Measurements from ENCODE around the gene UBAP1L.
"Not testable (repeated sequence)": the region's sequence is repeated elsewhere in the genome, so short reads cannot be mapped to it uniquely, and the experiment has no call there.

UBAP1L gene

DNA sequence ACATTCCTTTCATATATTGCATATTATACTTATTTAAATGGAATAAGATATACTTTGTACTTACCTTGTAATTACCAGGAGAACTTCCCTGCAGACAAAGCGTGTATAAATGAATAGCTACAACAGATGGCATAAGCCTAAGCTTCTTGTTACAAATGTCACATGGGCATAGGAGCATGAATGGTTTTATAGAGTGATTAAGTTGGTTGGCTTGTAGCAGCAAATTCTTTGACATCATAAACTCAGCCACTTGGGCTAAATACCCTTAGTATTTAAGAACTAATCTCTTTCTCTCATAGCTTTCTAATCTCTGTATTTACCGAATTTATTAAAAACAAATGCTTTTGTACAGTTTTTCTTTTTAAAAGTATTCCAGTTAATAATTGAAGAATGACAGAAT, at the start of gene UBAP1L:
UBAP1L (minus strand) TSS at position 115 of the 400 bp plus-strand sequence. CDS start 8,985 bp downstream, outside the sequence.
- DNase-seq (ENCODE audit: low read depth, low spot score): no peak

DNA sequence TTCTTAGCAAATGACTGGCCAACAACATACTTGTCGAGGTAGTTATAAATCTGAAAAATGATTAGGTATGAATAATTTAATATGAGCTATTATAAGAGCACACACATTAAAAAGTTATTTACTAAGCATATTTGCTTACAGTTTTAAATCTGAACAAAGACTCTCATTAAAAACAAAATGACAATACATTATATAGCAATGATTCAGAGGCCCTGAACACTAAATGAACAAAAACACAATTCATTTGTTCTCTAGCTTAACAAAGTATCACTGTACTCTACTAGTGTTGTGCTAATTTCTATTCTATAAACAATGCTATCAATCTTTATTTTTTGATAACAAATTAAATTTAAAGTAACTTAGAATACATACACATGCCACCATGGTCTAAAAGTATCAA, 49.1 kb upstream of the UBAP1L start:
- DNase-seq (ENCODE audit: low read depth, low spot score): no peak

DNA sequence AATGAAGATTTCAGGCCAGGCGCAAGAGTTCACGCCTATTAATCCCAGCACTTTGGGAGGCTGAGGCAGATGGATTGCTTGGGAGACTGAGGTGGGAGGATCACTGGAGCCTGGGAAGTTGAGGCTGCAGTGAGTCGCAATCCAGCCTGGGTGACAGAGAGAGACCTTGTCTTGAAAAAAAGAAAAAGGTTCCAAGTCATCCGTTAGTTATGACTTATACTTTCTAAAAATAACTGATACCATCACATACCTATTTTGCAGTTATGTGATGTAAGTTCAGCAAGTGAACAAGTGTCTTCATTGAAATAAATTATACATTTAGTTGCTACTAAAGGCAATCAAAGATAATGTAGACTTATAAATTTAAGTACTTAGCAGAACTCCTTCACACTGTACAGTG, 48.0 kb upstream of the UBAP1L start:
- no peak for DNase-seq (ENCODE audit: low read depth, low spot score)

DNA sequence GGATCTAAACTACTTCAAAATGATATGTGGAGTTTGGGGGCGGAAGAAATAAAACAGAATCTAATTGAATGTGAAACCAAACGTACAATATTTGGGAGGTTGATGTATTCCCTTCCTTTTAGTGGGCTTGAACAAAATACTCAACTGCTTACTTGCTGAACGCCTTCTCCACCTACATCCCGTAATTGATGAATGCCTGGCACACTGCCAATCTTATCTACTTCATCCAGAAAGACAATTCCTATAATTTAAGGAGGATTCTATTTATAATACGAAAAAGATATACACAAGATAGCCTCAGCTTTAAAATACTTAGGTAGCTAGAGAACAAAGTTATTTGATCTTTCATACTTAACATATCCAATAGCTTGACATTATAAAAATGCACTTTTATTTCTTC, 41.7 kb upstream of the UBAP1L start:
- DNase-seq (ENCODE audit: low read depth, low spot score): no peak

DNA sequence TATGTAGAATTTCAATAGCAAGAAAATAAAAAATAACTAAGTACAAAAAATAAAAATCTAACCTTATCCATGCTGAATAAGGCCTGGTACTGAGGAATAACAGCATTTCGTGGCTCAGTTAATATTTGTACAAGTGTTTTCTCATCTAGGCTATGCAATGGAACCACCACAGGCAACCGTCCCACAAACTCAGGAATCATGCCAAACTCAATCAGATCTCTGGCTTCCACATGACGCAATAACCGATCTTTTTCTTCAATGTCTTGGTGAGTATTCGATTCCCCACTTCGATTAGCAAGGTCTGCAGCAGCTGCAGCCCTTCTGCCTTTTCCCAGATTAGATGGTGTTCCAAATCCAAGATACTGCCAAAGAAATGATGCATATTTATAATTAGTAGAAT, 39.7 kb upstream of the UBAP1L start:
- DNase-seq (ENCODE audit: low read depth, low spot score): no peak

DNA sequence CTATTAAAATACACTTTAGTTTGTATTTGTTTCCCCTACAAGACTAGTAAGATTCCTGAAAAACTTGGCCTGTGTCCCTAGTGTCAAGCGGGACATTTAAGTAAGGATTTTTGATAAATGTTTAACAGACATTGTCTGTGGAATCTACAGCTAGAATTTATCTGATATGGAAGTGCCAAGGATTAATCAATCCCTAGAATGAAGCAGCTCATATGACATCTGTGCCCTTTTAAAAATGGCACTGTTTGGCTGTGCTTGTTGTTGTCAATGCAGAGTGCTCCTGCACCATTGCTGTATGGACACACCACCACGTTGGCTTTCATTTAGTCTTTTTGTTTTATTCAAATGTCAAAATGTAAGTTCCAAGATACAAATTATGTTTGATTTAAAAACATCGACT, 32.9 kb upstream of the UBAP1L start:
- no peak for DNase-seq (ENCODE audit: low read depth, low spot score)

DNA sequence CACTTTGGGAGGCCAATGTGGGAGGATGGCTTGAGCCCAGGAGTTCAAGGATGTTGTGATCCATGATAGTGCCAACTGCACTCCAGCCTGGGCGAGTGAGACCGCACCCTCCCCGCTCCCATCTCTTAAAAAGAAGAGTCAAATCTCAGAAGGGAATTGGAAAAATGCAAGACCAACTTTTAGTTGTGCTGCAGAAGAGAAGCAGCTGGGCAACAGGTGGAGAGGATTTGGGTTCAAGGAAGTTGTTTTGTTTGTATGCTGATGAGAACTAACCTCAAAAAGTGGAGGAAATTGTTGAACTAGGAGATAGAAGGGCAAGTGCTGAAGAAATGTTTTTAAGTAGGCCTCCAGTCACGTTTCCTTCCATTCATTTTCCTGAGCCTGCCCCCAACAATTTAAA, 31.4 kb upstream of the UBAP1L start:
- no peak for DNase-seq (ENCODE audit: low read depth, low spot score)

DNA sequence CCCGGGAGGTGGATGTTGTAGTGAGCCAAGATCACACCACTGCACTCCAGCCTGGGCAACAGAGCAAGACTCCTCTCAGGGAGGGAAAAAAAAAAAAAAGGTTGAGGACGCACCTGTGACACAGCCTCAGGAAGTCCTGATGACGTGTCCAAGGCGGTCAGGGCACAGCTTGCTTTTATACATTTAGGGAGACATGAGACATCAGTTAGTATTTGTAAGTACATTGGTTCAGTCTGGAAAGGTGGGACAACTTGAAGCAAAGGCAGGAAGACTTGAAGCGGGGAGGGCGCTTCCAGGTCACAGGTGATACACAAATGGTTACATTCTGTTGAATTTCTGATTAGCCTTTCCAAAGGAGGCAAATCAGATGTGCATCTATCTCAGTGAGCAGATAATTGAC, 23.6 kb upstream of the UBAP1L start:
- DNase-seq (ENCODE audit: low read depth, low spot score): not testable (repeated sequence)

DNA sequence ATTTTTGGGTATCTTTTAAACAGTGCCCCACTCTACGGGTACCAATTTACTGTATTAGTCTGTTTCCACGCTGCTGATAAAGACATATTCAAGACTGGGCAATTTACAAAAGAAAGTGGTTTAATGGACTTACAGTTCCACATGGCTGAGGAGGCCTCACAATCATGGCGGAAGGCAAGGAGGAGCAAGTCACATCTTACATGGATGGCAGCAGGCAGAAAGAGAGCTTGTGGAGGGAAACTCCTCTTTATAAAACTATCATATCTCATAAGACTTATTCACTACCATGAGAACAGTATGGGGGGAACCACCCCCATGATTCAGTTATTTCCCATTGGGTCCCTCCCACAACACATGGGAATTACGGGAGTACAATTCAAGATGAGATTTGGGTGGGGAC, 22.9 kb upstream of the UBAP1L start:
- DNase-seq (ENCODE audit: low read depth, low spot score): not testable (repeated sequence)

DNA sequence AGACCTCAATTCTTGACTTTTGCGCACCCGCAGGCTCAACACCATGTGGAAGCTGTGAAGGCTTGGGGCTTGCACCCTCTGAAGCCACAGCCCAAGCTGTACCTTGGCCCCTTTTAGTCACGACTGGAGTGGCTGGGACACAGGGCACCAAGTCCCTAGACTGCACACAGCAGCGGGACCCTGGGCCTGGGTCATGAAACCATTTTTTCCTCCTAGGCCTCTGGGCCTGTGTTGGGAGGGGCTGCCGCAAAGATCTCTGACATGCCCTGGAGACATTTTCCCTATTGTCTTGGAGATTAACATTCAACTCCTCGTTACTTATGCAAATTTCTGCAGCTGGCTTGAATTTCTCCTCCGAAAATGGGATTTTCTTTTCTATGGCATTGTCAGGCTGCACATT, 22.1 kb upstream of the UBAP1L start:
- DNase-seq (ENCODE audit: low read depth, low spot score): not testable (repeated sequence)

DNA sequence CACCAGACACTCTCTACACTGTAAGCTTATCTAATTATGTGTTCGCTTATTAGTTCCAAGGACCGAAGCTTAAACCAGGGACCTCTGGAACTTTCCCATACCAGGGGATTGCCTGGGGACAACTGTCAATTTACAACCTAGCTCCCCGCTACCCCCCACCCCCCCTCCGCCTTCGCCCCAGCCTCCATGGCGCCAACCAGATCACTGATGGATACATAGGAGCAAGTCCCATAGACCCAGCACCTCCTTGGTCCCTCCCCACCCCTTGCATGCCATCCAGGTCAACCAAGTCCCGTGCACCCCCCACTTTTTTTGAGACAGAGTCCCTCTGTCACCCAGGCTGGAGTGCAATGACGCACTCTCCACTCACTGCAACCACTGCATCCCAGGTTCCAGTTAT, 19.5 kb upstream of the UBAP1L start:
- no peak for DNase-seq (ENCODE audit: low read depth, low spot score)

DNA sequence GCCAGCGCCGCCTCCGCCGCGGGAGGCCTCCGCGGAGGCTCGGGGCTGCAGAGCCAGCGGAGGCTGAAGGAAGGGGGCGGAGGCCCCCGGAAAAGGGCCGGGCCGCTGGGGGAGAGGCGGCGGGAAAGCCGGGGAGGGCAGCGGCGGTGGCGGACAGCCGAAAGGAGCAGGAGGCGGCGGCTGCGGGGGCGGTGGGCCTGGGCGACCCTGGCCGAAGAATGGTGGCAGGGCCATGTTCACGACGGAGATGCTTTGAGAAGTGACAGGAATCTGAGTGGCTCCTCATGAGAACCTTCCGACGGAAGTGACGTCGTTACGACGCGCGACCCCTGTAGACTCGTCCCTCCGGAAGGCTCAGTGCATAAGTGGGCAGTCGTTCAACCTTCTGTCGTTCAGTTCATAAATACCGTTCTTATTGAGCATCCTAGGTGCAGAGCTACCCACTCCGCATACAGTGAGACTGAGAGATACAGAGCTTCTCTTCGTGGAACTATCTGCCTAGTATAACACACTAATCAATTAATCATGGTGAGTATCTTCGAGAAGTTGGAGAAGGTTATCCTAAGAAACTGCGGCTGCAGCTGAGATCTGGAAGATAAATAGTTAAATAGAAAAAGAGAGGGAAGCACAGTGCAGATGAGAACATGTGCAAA, 18.7 kb upstream of the UBAP1L start, which contains the start of gene PDCD7:
PDCD7 (minus strand) TSS at position 261 of the 653 bp plus-strand sequence; CDS start at position 234, 27 bp downstream.
- DNase-seq (ENCODE audit: low read depth, low spot score): peak; percentile 75

DNA sequence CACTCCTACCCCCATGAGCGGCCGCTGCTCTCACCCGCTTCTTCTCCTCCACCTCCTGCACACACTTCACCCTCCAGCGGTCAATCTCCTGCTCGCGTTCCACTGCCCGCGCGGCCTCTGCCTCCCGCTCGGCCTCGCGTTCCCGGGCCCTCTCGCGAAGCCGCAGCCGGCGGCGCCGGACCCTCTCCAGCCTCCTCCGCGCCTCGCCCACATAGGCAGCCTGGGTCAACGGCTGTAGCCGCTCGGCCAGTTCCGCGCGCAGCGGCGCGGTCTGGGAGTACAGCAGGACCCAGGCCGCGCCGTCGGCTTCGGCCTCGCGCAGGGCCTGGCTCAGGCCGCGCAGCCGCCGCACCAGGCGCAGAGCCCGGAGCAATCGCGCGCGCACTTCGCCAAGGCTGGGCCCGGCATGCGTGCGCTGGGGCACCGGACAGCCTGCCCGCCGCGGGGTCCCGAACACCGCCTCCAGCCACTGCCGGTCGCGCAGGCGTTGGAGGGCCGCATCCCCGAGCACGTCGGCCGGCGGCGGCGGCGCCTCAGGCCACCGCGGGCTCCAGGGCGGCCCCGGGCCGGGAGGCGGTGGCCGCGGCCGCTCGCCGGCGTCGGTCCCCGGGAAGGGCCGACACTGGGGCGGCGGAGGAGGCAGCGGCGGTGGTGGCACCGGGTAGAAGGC, 18.0 kb upstream of the UBAP1L start:
- DNase-seq (ENCODE audit: low read depth, low spot score): peak; percentile 7

DNA sequence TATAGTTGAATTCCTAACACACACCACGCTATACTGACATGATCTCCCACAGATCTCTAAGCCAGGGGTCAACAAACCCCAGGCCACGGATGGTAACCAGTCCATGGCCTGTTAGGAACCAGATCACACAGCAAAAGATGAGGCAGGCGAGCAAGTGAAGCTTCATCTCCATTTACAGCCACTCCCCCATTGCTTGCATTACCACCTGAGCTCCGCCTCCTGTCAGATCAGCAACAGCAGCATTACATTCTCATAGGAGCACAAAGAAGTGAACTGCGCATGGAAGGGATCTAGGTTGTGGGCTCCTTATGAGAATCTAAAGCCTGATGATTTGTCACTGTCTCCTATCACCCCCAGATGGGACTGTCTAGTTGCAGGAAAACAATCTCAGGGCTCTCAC, 15.9 kb upstream of the UBAP1L start:
- DNase-seq (ENCODE audit: low read depth, low spot score): no peak

DNA sequence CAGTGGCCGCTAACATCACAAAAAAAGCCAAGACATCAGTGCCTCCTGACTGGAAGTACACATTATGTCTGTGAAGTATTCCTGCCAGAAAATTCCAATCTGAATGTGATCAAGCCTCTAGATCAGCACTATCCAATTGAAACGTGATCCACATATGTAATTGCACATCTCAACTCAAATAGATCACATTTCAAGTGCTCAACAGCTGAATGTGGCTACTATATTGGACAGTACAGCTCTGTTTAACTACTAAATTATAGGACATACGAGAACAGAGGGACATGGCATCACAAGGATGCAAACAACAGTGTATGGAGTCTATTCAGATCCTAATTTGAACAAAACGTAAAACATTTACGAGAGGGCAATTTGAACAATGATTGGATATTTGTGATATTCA, 542 bp upstream of the UBAP1L start:
- no peak for DNase-seq (ENCODE audit: low read depth, low spot score)

DNA sequence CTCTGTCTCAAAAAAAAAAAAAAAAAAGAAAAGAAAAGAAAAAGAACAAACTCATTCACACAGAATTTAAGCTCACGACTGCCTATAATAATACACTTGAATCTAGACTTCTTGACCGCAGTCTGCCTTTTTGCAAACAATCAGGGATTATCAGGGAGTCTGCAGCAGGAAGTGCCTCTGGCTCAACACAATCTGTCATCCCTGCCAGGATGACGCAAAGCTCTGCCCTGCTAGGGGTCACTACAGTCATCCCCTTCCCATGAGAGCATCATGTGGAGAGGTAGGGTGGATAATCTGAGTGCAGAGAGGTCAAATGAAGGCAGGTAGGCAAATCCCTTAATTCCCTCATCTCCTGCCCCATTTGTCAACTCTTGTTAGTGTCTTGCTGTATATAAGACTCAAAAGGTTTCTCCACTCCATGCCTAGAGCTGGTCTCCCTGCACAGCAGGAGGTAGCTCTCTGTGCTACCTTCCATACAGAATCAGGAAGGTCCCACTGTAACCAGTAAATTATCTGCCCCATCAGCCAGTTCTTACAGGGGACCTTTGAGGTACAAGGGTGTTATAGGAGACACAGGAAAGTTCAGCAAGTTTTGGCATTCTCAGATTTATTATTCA, 4.2 kb downstream of the UBAP1L start:
- DNase-seq (ENCODE audit: low read depth, low spot score): no peak

DNA sequence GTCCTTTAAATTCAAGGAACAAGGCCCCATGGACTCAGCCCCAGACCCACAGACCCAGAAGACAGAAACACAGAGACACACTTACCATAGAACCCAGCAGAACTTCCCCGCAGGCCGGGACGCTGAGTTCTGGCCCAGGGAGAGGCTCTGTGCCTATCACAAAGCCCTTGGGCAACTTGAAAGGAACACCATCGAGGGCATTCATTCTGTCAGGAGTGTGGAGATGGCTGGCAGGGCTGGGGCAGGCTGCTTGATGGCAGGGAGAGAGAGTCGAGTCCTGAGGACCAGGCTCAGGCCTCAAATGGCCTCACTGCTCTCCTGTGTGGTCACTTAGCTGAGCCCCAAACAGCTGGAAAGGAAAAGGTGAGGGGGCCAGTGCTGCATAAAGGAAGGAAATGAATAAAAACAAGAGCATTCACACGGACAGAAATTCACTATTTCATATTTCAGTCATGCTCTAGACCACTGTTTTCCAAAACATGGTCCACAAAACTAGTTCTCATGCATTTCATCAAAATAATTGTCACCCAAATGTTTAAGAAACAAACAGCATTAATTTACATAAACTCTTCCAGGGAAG, 8.9 kb downstream of the UBAP1L start:
- no peak for DNase-seq (ENCODE audit: low read depth, low spot score)

DNA sequence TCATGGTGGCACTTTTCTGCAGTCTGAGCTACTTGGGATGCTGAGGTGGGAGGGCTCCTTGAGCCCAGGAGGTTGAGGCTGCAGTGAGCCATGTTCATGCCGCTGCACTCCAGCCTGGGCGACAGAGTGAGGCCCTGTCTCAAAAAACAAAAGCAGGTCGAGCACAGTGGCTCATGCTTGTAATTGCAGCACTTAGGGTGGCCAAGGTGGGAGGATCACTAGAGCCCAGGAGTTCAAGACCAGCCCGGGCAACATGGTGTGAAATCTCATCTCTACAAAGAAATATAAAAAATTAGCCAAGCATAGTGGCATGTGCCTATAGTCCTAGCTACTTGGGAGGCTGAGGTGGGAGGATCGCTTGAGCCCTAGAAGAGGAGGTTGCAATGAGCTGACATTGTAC, 10.0 kb downstream of the UBAP1L start:
- no peak for DNase-seq (ENCODE audit: low read depth, low spot score)

DNA sequence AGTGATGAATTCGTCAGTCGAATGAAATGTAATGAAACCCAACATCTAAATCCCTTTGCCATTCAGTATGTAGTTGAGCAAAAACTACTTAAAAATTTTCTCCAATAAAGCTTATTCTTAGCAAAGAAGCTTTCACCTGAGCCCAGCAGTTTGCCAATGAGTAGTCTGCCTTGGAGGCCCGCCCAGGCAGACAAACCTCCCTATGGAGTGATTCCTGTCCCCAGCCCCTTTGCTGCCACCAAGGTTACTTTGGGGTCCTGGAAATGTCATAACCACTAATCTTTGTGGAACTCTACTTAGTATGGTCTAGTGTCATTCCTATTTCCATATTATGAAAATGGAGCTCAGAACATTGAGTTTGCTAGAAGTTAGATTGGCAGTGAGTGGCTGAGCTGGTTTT, 12.1 kb downstream of the UBAP1L start:
- DNase-seq (ENCODE audit: low read depth, low spot score): no peak

DNA sequence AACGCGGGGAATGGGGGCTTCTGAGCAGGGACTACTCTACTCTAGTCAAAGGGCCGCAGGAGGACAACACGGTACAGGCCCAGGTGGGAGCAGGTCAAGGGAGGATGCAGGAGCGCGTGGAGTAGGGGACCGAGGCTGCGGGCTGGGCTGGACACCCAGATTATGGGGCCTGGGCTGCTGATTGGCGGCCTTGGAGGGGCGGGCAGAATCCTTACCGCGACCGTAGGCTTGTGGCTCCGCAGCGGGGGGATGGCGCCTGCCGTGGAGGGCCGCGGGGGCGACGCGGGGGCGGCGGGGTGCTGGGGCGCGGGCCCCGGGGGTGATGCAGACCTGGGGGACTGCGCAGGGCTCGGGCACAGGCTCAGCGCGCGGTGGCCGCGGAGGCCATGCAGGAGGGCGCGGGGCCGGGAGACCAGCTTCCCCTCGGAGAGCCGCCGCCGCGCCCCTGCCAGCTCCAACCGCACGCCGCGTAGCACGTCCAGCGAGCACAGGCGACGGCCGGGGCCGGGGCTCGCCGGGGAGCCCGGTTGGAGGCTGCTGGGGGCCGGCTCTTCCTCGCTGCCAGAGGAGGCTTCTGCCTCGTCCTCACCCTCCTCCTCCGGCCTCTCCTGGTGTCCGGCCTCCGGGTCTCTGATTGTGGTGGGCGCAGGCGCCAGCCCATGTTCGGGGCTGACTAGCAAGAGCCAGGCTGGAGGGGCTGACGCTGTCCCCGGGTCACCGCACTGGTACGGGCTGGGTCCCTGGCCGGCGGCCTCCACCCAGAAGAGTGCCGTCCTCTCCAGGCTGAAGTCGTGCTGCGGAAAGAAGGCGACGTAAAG, 12.9 kb downstream of the UBAP1L start:
- no peak for DNase-seq (ENCODE audit: low read depth, low spot score)

DNA sequence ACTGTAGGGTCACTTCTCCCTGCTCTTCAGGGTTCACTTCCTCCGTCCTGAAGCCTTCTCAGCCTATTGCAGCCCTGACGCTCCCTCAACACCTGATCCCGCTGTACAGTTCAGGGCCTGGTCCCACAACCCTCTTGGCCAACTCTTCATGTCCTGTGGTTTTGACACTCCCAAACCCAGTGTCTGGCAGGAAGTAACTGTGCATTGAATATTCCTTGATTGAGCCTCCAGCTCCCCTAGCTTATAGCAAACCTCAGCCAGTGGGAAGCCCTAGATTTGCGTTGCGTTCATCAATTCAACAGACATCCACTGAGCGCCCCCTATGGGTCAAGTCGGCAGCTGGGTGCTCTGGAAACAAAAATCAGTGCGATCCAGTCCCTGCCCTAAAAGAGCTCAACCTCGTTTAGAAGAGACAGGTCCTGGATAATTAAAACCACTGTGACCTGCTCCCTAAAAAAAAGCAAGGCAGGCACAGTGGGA, 13.5 kb downstream of the UBAP1L start:
- no peak for DNase-seq (ENCODE audit: low read depth, low spot score)

DNA sequence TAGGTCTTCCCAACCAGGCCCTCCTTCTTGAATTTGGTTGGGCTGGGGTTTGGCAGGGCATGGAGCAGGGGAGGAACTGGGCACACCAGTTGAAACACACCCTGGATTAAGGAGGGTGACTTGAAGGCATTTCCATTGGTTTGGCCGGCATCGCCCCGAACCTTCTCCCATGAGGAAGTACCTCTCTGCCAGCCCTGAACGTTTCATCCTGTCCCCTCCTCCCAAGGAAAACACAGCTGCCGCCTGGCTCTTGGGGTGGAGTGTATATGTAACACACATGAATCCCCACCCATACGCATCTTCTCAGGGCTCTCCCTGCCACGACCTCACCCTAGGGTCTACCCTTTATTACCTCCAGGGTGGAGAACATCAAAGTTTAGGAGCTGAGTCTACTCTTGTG, 14.6 kb downstream of the UBAP1L start:
- DNase-seq (ENCODE audit: low read depth, low spot score): no peak
